H1 (cell line): ENCODE measurements around the gene BMP4. TPM values are rescaled to one million over a fixed set of nuclear protein-coding genes. Genes with fewer than 3 reads are reported as not detected.

ENCODE experiments used
- CTCF ChIA-PET: fragments of 300-600 bp; sonication (Branson Sonifier 250); formaldehyde crosslinking; loops from one replicate; lab custom pipeline; 2021; ENCODE audit not compliant: partially characterized antibody; lab: Charles Lee
- POLR2A ChIA-PET: fragments of 300-600 bp; sonication (Branson Sonifier 250); formaldehyde crosslinking; loops from one replicate; lab custom pipeline; 2021; ENCODE audit warnings: inconsistent platforms; ENCODE audit not compliant: partially characterized antibody; lab: Charles Lee
- DNase-seq, 2 experiments: peaks; one replicate each; pipeline versions ENCODE4 v3.0.0 to v3.0.0-alpha.2; 2010 to 2022; ENCODE audit warnings: low spot score in 2 of 2, low read depth in 1 of 2, mixed read lengths in 1 of 2
- FAIRE-seq: peaks from 2 replicates; lab custom pipeline; 2011; peaks lifted over from hg19 to GRCh38; lab: Jason Lieb, UNC
- H2AFZ ChIP-seq: 2 replicates; pipeline ENCODE4 v1.8.1; 2012; ENCODE audit warnings: low read length, inconsistent platforms
- H2AK5ac ChIP-seq: 2 replicates; pipeline ENCODE4 v1.6.1; 2013; ENCODE audit warnings: low read depth, low read length
- H2BK120ac ChIP-seq: replicated peaks from 2 replicates; pipeline ENCODE3; 2013; ENCODE audit warnings: low read depth, low read length, inconsistent platforms
- H2BK12ac ChIP-seq: 2 replicates; pipeline ENCODE4 v1.6.1; 2013; ENCODE audit warnings: low read depth, low read length
- H2BK15ac ChIP-seq: 2 replicates; pipeline ENCODE4 v1.6.1; 2013; ENCODE audit warnings: low read length
- H2BK20ac ChIP-seq: 2 replicates; pipeline ENCODE4 v1.6.1; 2013; ENCODE audit warnings: low read length
- H2BK5ac ChIP-seq: 2 replicates; pipeline ENCODE4 v1.6.1; 2013; ENCODE audit warnings: low read depth, low read length
- H3K14ac ChIP-seq: 2 replicates; pipeline ENCODE4 v1.6.1; 2013; ENCODE audit warnings: inconsistent platforms; ENCODE audit not compliant: insufficient read length
- H3K18ac ChIP-seq: 2 replicates; pipeline ENCODE4 v1.6.1; 2013; ENCODE audit warnings: low read length; ENCODE audit errors: extremely low read depth
- H3K23ac ChIP-seq: 2 replicates; pipeline ENCODE4 v1.6.1; 2013; ENCODE audit warnings: inconsistent platforms; ENCODE audit not compliant: insufficient read length
- H3K23me2 ChIP-seq: 2 replicates; pipeline ENCODE4 v1.6.1; 2013; ENCODE audit warnings: low read depth, low read length
- H3K27ac ChIP-seq: 2 replicates; pipeline ENCODE4 v1.6.1; 2011; ENCODE audit warnings: low read depth, low read length, inconsistent platforms
- H3K27me3 ChIP-seq, 4 experiments: replicated peaks in 1 of 4; 1 replicate in 1 of 4; 2 replicates in 3 of 4; pipeline versions ENCODE4 v1.6.1 to v1.8.1; 2011 to 2013; ENCODE audit warnings: low read length in 3 of 4, mild to moderate bottlenecking in 3 of 4, inconsistent platforms in 2 of 4, mixed read lengths in 2 of 4, moderate library complexity in 1 of 4; ENCODE audit not compliant: control insufficient read depth in 3 of 4, insufficient read depth in 3 of 4; ENCODE audit errors: extremely low read depth in 1 of 4
- H3K36me3 ChIP-seq, 4 experiments: 2 replicates each; pipeline versions ENCODE4 v1.6.1 to v1.8.1; 2011 to 2013; ENCODE audit warnings: mild to moderate bottlenecking in 4 of 4, low read length in 3 of 4, moderate library complexity in 2 of 4, control low read depth in 1 of 4, inconsistent platforms in 1 of 4; ENCODE audit not compliant: insufficient read depth in 4 of 4, control insufficient read depth in 2 of 4
- H3K4ac ChIP-seq: replicated peaks from 2 replicates; pipeline ENCODE3; 2013; ENCODE audit warnings: low read length, low read depth, mixed read lengths, inconsistent platforms; ENCODE audit not compliant: insufficient read length
- H3K4me1 ChIP-seq, 4 experiments: replicated peaks in 1 of 4; 1 replicate in 1 of 4; 2 replicates in 3 of 4; pipeline versions ENCODE4 v1.6.1 to v1.8.1; 2011 to 2013; ENCODE audit warnings: low read length in 3 of 4, inconsistent platforms in 2 of 4, mixed read lengths in 1 of 4; ENCODE audit not compliant: insufficient read depth in 4 of 4, control insufficient read depth in 3 of 4
- H3K4me2 ChIP-seq, 2 experiments: 2 replicates each; pipeline versions ENCODE4 v1.6.1 to v1.8.1; 2011 to 2013; ENCODE audit warnings: low read depth in 2 of 2, low read length in 2 of 2, control low read depth in 1 of 2, inconsistent platforms in 1 of 2, mild to moderate bottlenecking in 1 of 2; ENCODE audit not compliant: insufficient read depth in 1 of 2
- H3K4me3 ChIP-seq, 4 experiments: fragments of 200-600, 300-600 bp in 1 of 4; sonication (generic), shearing (Covaris generic), sonication (Bioruptor Twin) in 1 of 4; 2 replicates each; pipeline versions ENCODE4 v1.5.1 to v1.8.1; 2011 to 2016; ENCODE audit warnings: low read length in 4 of 4, low read depth in 3 of 4, control low read depth in 2 of 4, inconsistent platforms in 2 of 4, mild to moderate bottlenecking in 2 of 4, mixed read lengths in 1 of 4, moderate library complexity in 1 of 4; ENCODE audit not compliant: insufficient read depth in 2 of 4; ENCODE audit errors: extremely low read depth in 1 of 4
- H3K56ac ChIP-seq: replicated peaks from 2 replicates; pipeline ENCODE3; 2013; ENCODE audit warnings: low read depth, mild to moderate bottlenecking, mixed read lengths, low read length, inconsistent platforms; ENCODE audit not compliant: insufficient read length
- H3K79me1 ChIP-seq: 2 replicates; pipeline ENCODE4 v1.6.1; 2013; ENCODE audit warnings: low read depth, low read length, control low read depth
- H3K79me2 ChIP-seq, 2 experiments: 2 replicates each; pipeline versions ENCODE4 v1.6.1 to v1.8.1; 2012 to 2013; ENCODE audit warnings: low read length in 2 of 2, mild to moderate bottlenecking in 2 of 2, inconsistent platforms in 1 of 2; ENCODE audit not compliant: insufficient read depth in 2 of 2, control insufficient read depth in 1 of 2
- H3K9ac ChIP-seq, 4 experiments: replicated peaks in 1 of 4; 1 replicate in 1 of 4; 2 replicates in 3 of 4; pipeline versions ENCODE4 v1.6.1 to v1.8.1; 2011 to 2013; ENCODE audit warnings: low read depth in 3 of 4, low read length in 3 of 4, control low read depth in 2 of 4, mild to moderate bottlenecking in 2 of 4, moderate library complexity in 2 of 4, inconsistent platforms in 1 of 4; ENCODE audit errors: extremely low read depth in 1 of 4
- H3K9me3 ChIP-seq, 2 experiments: 2 replicates each; pipeline versions ENCODE4 v1.6.1 to v1.8.1; 2012 to 2013; ENCODE audit warnings: mild to moderate bottlenecking in 2 of 2, moderate library complexity in 2 of 2, control low read depth in 1 of 2, inconsistent platforms in 1 of 2, low read depth in 1 of 2, low read length in 1 of 2, mixed read lengths in 1 of 2; ENCODE audit not compliant: insufficient read depth in 2 of 2
- H4K20me1 ChIP-seq, 2 experiments: replicated peaks in 1 of 2; 2 replicates each; pipeline versions ENCODE3 to v1.8.1; 2011 to 2013; ENCODE audit warnings: inconsistent platforms in 2 of 2, low read length in 2 of 2, mild to moderate bottlenecking in 1 of 2; ENCODE audit not compliant: insufficient read depth in 2 of 2, control insufficient read depth in 1 of 2
- H4K5ac ChIP-seq: 2 replicates; pipeline ENCODE4 v1.6.1; 2013; ENCODE audit warnings: low read length, low read depth, mixed read lengths, inconsistent platforms; ENCODE audit not compliant: insufficient read length
- H4K8ac ChIP-seq: 2 replicates; pipeline ENCODE4 v1.8.0; 2013; ENCODE audit warnings: mild to moderate bottlenecking, moderate library complexity, low read length, inconsistent platforms; ENCODE audit not compliant: insufficient read depth; ENCODE audit errors: extremely low read depth
- H4K91ac ChIP-seq: replicated peaks from 2 replicates; pipeline ENCODE3; 2013; ENCODE audit warnings: low read length, mixed read lengths, inconsistent platforms; ENCODE audit not compliant: insufficient read length
- BACH1 ChIP-seq: IDR thresholded peaks from 2 replicates; pipeline ENCODE4 v1.6.1; 2012; ENCODE audit warnings: low read length, improper control_type of control experiment
- E2F6 ChIP-seq: IDR thresholded peaks from 2 replicates; pipeline ENCODE4 v1.6.1; 2012; ENCODE audit warnings: inconsistent platforms
- FOSL1 ChIP-seq: IDR thresholded peaks from 2 replicates; pipeline ENCODE4 v1.6.1; 2011; ENCODE audit warnings: mild to moderate bottlenecking, low read depth, low read length, moderate library complexity; ENCODE audit not compliant: insufficient read depth
- GTF2F1 ChIP-seq: IDR thresholded peaks from 2 replicates; pipeline ENCODE4 v1.6.1; 2012; ENCODE audit warnings: low read depth, low read length, improper control_type of control experiment, borderline replicate concordance
- KDM1A ChIP-seq: fragments of 200-600, 300-600 bp; sonication (generic); IDR thresholded peaks from 2 replicates; pipeline ENCODE4 v1.7.1; 2016; ENCODE audit warnings: mild to moderate bottlenecking, low read length, borderline replicate concordance
- PHF8 ChIP-seq: fragments of 200-600 bp; sonication (generic); conservative IDR thresholded peaks from 2 replicates; pipeline ENCODE4 v1.7.1; 2012; ENCODE audit warnings: low read depth, mild to moderate bottlenecking, inconsistent platforms, low read length, moderate library complexity
- POU5F1 ChIP-seq: IDR thresholded peaks from 2 replicates; pipeline ENCODE4 v1.6.1; 2011; ENCODE audit warnings: low read depth, mild to moderate bottlenecking, low read length, moderate library complexity
- RAD21 ChIP-seq, 2 experiments: IDR thresholded peaks in 1 of 2; conservative IDR thresholded peaks in 1 of 2; 2 replicates each; pipeline ENCODE4 v1.6.1; 2011; ENCODE audit warnings: low read depth in 2 of 2, low read length in 2 of 2, improper control_type of control experiment in 1 of 2, inconsistent platforms in 1 of 2, mild to moderate bottlenecking in 1 of 2, moderate library complexity in 1 of 2
- SIRT6 ChIP-seq: IDR thresholded peaks from one replicate; pipeline ENCODE4 v1.7.1; 2012; ENCODE audit warnings: low read length, inconsistent platforms
- SP4 ChIP-seq: IDR thresholded peaks from 2 replicates; pipeline ENCODE4 v1.6.1; 2012; ENCODE audit warnings: low read length, inconsistent platforms
- WGBS, 2 experiments: shearing (Covaris generic) in 1 of 2; methylation state at CpG; one replicate each; pipeline versions ENCODE4 v1.1.6 to v1.1.7; 2013 to 2015; ENCODE audit warnings: low lambda C conversion rate in 2 of 2, mixed read lengths in 2 of 2, inconsistent platforms in 1 of 2, low coverage in 1 of 2, missing lambda C conversion rate in 1 of 2; ENCODE audit not compliant: insufficient replicate concordance in 2 of 2, insufficient coverage in 1 of 2, insufficient read length in 1 of 2; ENCODE audit errors: extremely low coverage in 1 of 2, missing lambda C conversion rate in 1 of 2; 5-methylcytosine and 5-hydroxymethylcytosine counted together
- polyA plus RNA-seq, 7 experiments: library from polyadenylated mRNA; depleted of rRNA in 3 of 7; stranded (reverse) in 5 of 7; unstranded in 2 of 7; fragments of >200 nt in 5 of 7; fragments of 200-250 nt in 2 of 7; gene quantifications; 1 replicate in 5 of 7; 2 replicates in 1 of 7; 4 replicates in 1 of 7; pipeline versions ENCODE4 v1.2.1 to v1.2.3, GENCODE V29; 2011 to 2013; ENCODE audit warnings: missing spikeins in 2 of 7, mixed read lengths in 2 of 7
- total RNA-seq: library from RNA; stranded (reverse); fragmentation: NEBNext Ultra II Directional; extraction: Animal tissue kit (Norgen Biotek cat#: 25700); gene quantifications from 2 replicates; pipeline ENCODE4 v1.2.1, GENCODE V29; 2021

BMP4 gene
- total and polyA plus RNA-seq, 2 of the 8 experiments (the other 6 are each of a cell fraction or from before 2014, with no cell fraction given) = 2.3 to 5.4 TPM

- Histone ChIP-seq H4K20me1 (no peaks in the 10 kb centered on the region), H3K14ac (no peak overlapping the region), H4K8ac (no peak overlapping the region), H3K4me1 (peaks cover 3 to 22% (median 16%) of the 10 kb centered on the region in 4 experiments), H3K23me2 (peaks cover 8% of the 10 kb centered on the region), H3K27ac (no peak overlapping the region), H3K9ac (no peak overlapping the region), H3K9me3 (no peaks in the 10 kb centered on the region), H2AFZ (no peak overlapping the region), H3K4me2 (peak overlapping the region; percentile 50 to 86), H3K79me2 (no peaks in the 10 kb centered on the region), H3K4me3 (peak overlapping the region in 1 of 4 experiments; percentile 30; a peak in 1 of 8 replicates), H4K91ac (no peak overlapping the region), H2BK20ac (no peak overlapping the region), H2BK120ac (no peak overlapping the region), H3K79me1 (no peaks in the 10 kb centered on the region), H2BK5ac (no peak overlapping the region), H2BK15ac (no peak overlapping the region), H2AK5ac (no peak overlapping the region; the same call in 1 of the 2 replicates), H3K23ac (no peak overlapping the region), H3K36me3 (no peaks in the 10 kb centered on the region), H3K56ac (no peak overlapping the region), H3K18ac (no peak overlapping the region), H3K27me3 (peaks cover 5 to 26% (median 21%) of the 10 kb centered on the region in 4 experiments; a peak in 6 of 7 replicates), H4K5ac (no peak overlapping the region), H2BK12ac (peak overlapping the region; percentile 78), H3K4ac (no peak overlapping the region)
- ChIA-PET POLR2A (interaction anchor here (0.6 to 3.3 kb wide), 4 partner anchors 11 to 328 kb away, joined by 3 to 29 read pairs (median 3); partner anchors contain the start of gene BMP4), CTCF (interaction anchor here (0.9 to 1.3 kb wide), 3 partner anchors 10 to 232 kb away, joined by 3 to 6 read pairs (median 4); no protein-coding TSS in a partner anchor)
- DNase-seq (no peak), FAIRE-seq (peak; percentile 80)
- WGBS, 2 experiments = 10% methylated on average over 8 of the region's 8 CpGs; no CpG with 5 or more reads in 1 of the 2 experiments
- TF ChIP-seq POU5F1 (peak; percentile 57; the same call in 1 of the 2 replicates), BACH1 (no peak), SIRT6 (no peak), RAD21 (IDR thresholded peaks at IDR 0.05 in 1 of 2, conservative IDR thresholded peaks at IDR 0.05 in 1 of 2; ENCODE audit: low read depth in 2 of 2, low read length in 2 of 2) (no peak), FOSL1 (no peak), KDM1A (no peak), E2F6 (peak; percentile 70), GTF2F1 (no peak), SP4 (no peak), PHF8 (no peak)
Measured at GRCh38 chr14:53942970-53943750, 13.5 kb downstream of the BMP4 start.
